ENCODE data around the gene FAM200B.

The FAM200B gene

GRCh38 chr4:15681372-15682241, at the start of gene FAM200B:
Gene FAM200B (plus strand): TSS chr4:15681827. CDS start chr4:15686978, 5,151 bp downstream.
- DNase-seq, result peak; percentile 99

- no peak for DNase-seq
Observed at GRCh38 chr4:15636818-15637217, 44.8 kb upstream of the FAM200B start.

- DNase-seq, result no peak
Observed at GRCh38 chr4:15638418-15638817, 43.2 kb upstream of the FAM200B start.

GRCh38 chr4:15648600-15648999, 33.0 kb upstream of the FAM200B start:
- DNase-seq, result no peak

- peak; percentile 81 for DNase-seq
Observed at GRCh38 chr4:15649914-15650545, 31.6 kb upstream of the FAM200B start.

GRCh38 chr4:15651676-15652075, 30.0 kb upstream of the FAM200B start:
- DNase-seq, result peak; percentile 6

- DNase-seq, result no peak
Observed at GRCh38 chr4:15652191-15652590, 29.4 kb upstream of the FAM200B start.

- DNase-seq, result no peak
Observed at GRCh38 chr4:15652841-15653240, 28.8 kb upstream of the FAM200B start.

GRCh38 chr4:15653420-15653819, 28.2 kb upstream of the FAM200B start:
- no peak for DNase-seq

- DNase-seq, result peak; percentile 54
Observed at GRCh38 chr4:15653864-15654592, 27.6 kb upstream of the FAM200B start.

- DNase-seq, result peak; percentile 51
Observed at GRCh38 chr4:15654593-15655222, 26.9 kb upstream of the FAM200B start.

- peak; percentile 89 for DNase-seq
Observed at GRCh38 chr4:15655223-15656037, 26.2 kb upstream of the FAM200B start, which contains the start of gene FBXL5. Gene FBXL5 (minus strand): TSS chr4:15655357. CDS start chr4:15655287, 70 bp downstream.

GRCh38 chr4:15656038-15656470, 25.6 kb upstream of the FAM200B start:
- no peak for DNase-seq

GRCh38 chr4:15657366-15657765, 24.3 kb upstream of the FAM200B start:
- no peak for DNase-seq

- no peak for DNase-seq
Observed at GRCh38 chr4:15658136-15658770, 23.4 kb upstream of the FAM200B start.

- no peak for DNase-seq
Observed at GRCh38 chr4:15658781-15659180, 22.8 kb upstream of the FAM200B start.

- peak; percentile 50 for DNase-seq
Observed at GRCh38 chr4:15659768-15660570, 21.7 kb upstream of the FAM200B start.

- DNase-seq, result peak; percentile 28
Observed at GRCh38 chr4:15665753-15666365, 15.8 kb upstream of the FAM200B start.

- no peak for DNase-seq
Observed at GRCh38 chr4:15667006-15667405, 14.6 kb upstream of the FAM200B start.

Measured in activated CD4-positive, alpha-beta T cell treated with anti-CD3 and anti-CD28 coated beads, Interleukin-10, Interleukin-2, amounts not matched to agents 100 ng/mL and 50 ng/mL, durations not matched to agents 16 hours and 8 hours (primary cell).